GM23248 (cell line): ENCODE data around the gene KNCN. TPM values are rescaled to one million over a fixed set of nuclear protein-coding genes. Genes with fewer than 3 reads are reported as not detected.

Experiments used
- DNase-seq: peaks from one replicate; pipeline ENCODE4 v3.0.0-alpha.2; 2015
- H2AFZ ChIP-seq: fragments of 200-600 bp; sonication (generic); 2 replicates; pipeline ENCODE4 v1.6.1; 2016; ENCODE audit warnings: antibody characterized with exemption
- H3F3A ChIP-seq: fragments of 200-600 bp; sonication (generic); 2 replicates; pipeline ENCODE4 v1.6.1; 2016; ENCODE audit warnings: mild to moderate bottlenecking, antibody characterized with exemption, mixed run types; ENCODE audit not compliant: insufficient read depth
- H3K27ac ChIP-seq: fragments of 200-600 bp; sonication (generic); 2 replicates; pipeline ENCODE4 v1.5.1; 2016; ENCODE audit warnings: mild to moderate bottlenecking
- H3K27me3 ChIP-seq: fragments of 200-600 bp; sonication (generic); replicated peaks from 2 replicates; pipeline ENCODE4 v1.6.1; 2016; ENCODE audit warnings: mild to moderate bottlenecking; ENCODE audit not compliant: insufficient read depth
- H3K36me3 ChIP-seq: fragments of 200-600 bp; sonication (generic); 2 replicates; pipeline ENCODE4 v1.6.1; 2016; ENCODE audit warnings: low read depth, mild to moderate bottlenecking
- H3K4me1 ChIP-seq: fragments of 200-600 bp; sonication (generic); 2 replicates; pipeline ENCODE4 v1.6.1; 2016; ENCODE audit warnings: mild to moderate bottlenecking; ENCODE audit not compliant: insufficient read depth
- H3K4me2 ChIP-seq: fragments of 200-600 bp; sonication (generic); one replicate; pipeline ENCODE4 v1.6.1; 2016; ENCODE audit warnings: mild to moderate bottlenecking; ENCODE audit not compliant: unreplicated experiment
- H3K4me3 ChIP-seq: fragments of 200-600 bp; sonication (generic); 2 replicates; pipeline ENCODE4 v1.5.1; 2016; ENCODE audit warnings: mild to moderate bottlenecking
- H3K79me2 ChIP-seq: fragments of 200-600 bp; sonication (generic); 2 replicates; pipeline ENCODE4 v1.6.1; 2016; ENCODE audit warnings: mild to moderate bottlenecking; ENCODE audit not compliant: insufficient read depth
- H3K9ac ChIP-seq: fragments of 200-600 bp; sonication (generic); 2 replicates; pipeline ENCODE4 v1.6.1; 2016; ENCODE audit warnings: mild to moderate bottlenecking
- H3K9me2 ChIP-seq: fragments of 200-600 bp; sonication (generic); 2 replicates; pipeline ENCODE4 v1.6.1; 2016; ENCODE audit warnings: mixed run types, mild to moderate bottlenecking, moderate library complexity; ENCODE audit not compliant: insufficient read depth
- H3K9me3 ChIP-seq: fragments of 200-600 bp; sonication (generic); one replicate; pipeline ENCODE4 v1.6.1; 2017; ENCODE audit warnings: low read depth
- H4K20me1 ChIP-seq: fragments of 200-600 bp; sonication (generic); 2 replicates; pipeline ENCODE4 v1.6.0; 2016; ENCODE audit not compliant: insufficient read depth
- EZH2 ChIP-seq: fragments of 200-600 bp; sonication (generic); IDR thresholded peaks from 2 replicates; pipeline ENCODE4 v1.6.1; 2018; ENCODE audit warnings: antibody characterized with exemption, mild to moderate bottlenecking; ENCODE audit not compliant: insufficient read depth, poor library complexity, severe bottlenecking
- EZH2phosphoT487 ChIP-seq: fragments of 200-600 bp; sonication (generic); IDR thresholded peaks from 2 replicates; pipeline ENCODE4 v1.6.1; 2018; ENCODE audit warnings: antibody characterized with exemption, moderate library complexity, mild to moderate bottlenecking, low read depth; ENCODE audit not compliant: insufficient read depth
- WGBS, 2 experiments: methylation state at CpG; one replicate each; pipeline ENCODE4 v1.1.6; 2015 to 2017; ENCODE audit warnings: low lambda C conversion rate in 2 of 2, low coverage in 1 of 2; ENCODE audit errors: missing lambda C conversion rate in 2 of 2; 5-methylcytosine and 5-hydroxymethylcytosine counted together
- in situ Hi-C: fragments of 300-500 bp; cut with MboI; formaldehyde crosslinking; loops from 2 replicates; pipeline ENCODE4 v1.15.0; 2020
- polyA plus RNA-seq: library from polyadenylated mRNA; unstranded; fragments of >200 nt; fragmentation: Nextera tagmentation; extraction: Ambion mirVana; gene quantifications from 2 replicates; pipeline ENCODE4 v1.2.1, GENCODE V29; 2016
- total RNA-seq: library from RNA; depleted of rRNA; stranded (reverse); fragments of >200 nt; shearing (Covaris generic); gene quantifications from 2 replicates; pipeline ENCODE4 v1.2.3, GENCODE V29; 2014; rRNA removed

The KNCN gene
- total and polyA plus RNA-seq, 2 experiments from 2014 or later = not detected

DNA sequence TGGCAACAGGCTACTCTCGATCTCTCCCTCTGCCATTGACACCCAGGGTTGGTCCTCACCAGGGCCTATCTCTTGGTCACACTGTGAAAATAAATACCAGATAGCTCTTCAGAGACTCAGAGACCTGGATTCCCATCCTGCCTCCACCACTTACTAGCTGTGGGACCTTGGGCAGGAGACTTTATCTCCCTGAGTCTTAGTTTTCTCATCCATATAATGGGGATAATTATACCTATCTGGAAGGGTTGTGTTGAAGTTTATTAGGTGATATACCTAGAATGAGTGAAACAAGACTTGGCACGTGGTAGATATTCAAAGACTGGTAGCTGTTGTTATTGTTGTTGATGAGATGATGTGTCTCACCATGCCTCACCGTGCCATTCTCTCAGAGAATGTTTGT lies 54.4 kb downstream of the KNCN start:
- Histone ChIP-seq H3K9me3 (no peaks in the 10 kb centered on the region), H3F3A (no peaks in the 10 kb centered on the region), H3K27ac (no peak overlapping the region), H3K4me3 (no peak overlapping the region), H3K4me2 (no peak overlapping the region), H4K20me1 (no peaks in the 10 kb centered on the region), H3K9me2 (no peaks in the 10 kb centered on the region), H3K9ac (no peak overlapping the region), H3K79me2 (no peaks in the 10 kb centered on the region), H3K36me3 (no peaks in the 10 kb centered on the region), H3K27me3 (peaks cover 41% of the 10 kb centered on the region), H3K4me1 (no peaks in the 10 kb centered on the region), H2AFZ (no peak overlapping the region)
- no peak for DNase-seq
- in situ Hi-C loops = no loop called here
- no peak for TF ChIP-seq EZH2phosphoT487
- no peak for TF ChIP-seq EZH2
- WGBS, 2 experiments = 74 to 80% methylated on average over 3 of the region's 3 CpGs

DNA sequence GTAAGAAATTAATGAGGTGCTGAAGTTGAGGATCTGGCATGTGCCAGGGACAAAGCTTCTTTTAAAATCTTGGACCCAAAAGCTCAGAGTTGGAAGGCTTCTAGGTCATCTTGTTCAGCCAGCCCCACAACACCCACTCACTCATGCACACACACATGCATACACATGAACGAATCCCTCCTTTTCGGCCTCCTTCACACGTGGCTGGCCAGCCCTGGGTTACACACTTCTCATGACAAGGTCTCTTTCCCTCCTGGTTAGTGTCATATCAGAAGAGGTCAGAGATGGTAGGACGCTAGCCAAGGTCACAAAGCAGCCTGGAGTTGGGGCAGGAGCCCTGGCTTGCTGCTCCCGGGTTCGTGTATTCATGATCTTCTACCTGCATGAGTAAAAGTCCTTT lies 54.9 kb downstream of the KNCN start:
- Histone ChIP-seq H3K9me3 (no peaks in the 10 kb centered on the region), H4K20me1 (no peaks in the 10 kb centered on the region), H3F3A (no peaks in the 10 kb centered on the region), H3K4me1 (no peaks in the 10 kb centered on the region), H3K27ac (no peak overlapping the region), H3K79me2 (no peaks in the 10 kb centered on the region), H3K4me3 (no peak overlapping the region), H3K9ac (no peak overlapping the region), H3K27me3 (peaks cover 41% of the 10 kb centered on the region), H3K36me3 (no peaks in the 10 kb centered on the region), H3K9me2 (no peaks in the 10 kb centered on the region), H2AFZ (no peak overlapping the region), H3K4me2 (no peak overlapping the region)
- TF ChIP-seq EZH2 (no peak), EZH2phosphoT487 (no peak)
- in situ Hi-C loops = no loop called here
- no peak for DNase-seq
- 57 to 62% methylated on average over 6 of the region's 6 CpGs for WGBS, 2 experiments

- no peaks in the 10 kb centered on the region for H3K9me2 ChIP-seq
- no peak overlapping the region for H3K9ac ChIP-seq
- TF ChIP-seq EZH2phosphoT487 (no peak), EZH2 (no peak)
- H3K79me2 ChIP-seq = no peaks in the 10 kb centered on the region
- no peak overlapping the region for H3K27ac ChIP-seq
- H3K4me2 ChIP-seq = no peak overlapping the region
- H4K20me1 ChIP-seq = no peaks in the 10 kb centered on the region
- no peak overlapping the region for H2AFZ ChIP-seq
- in situ Hi-C loops = no loop called here
- peaks cover 45% of the 10 kb centered on the region for H3K27me3 ChIP-seq
- no peak overlapping the region for H3K4me3 ChIP-seq
- no peaks in the 10 kb centered on the region for H3K9me3 ChIP-seq
- H3K4me1 ChIP-seq = no peaks in the 10 kb centered on the region
- no peak for DNase-seq
- no peaks in the 10 kb centered on the region for H3F3A ChIP-seq
- no peaks in the 10 kb centered on the region for H3K36me3 ChIP-seq
- WGBS, 2 experiments = 87% methylated on average over 2 of the region's 2 CpGs
These were observed 55.7 kb downstream of the KNCN start for GRCh38 chr1:46495778-46496177.

Other genes starting within 250 kb of the KNCN start
- 131 and 133 TPM in 2 replicates for gene LRRC41, start 248.0 kb downstream of the KNCN start, total RNA-seq
- 103 and 108 TPM in 2 replicates for gene LRRC41, start 248.0 kb downstream of the KNCN start, polyA plus RNA-seq
- 334 and 337 TPM in 2 replicates for gene UQCRH, start 247.9 kb downstream of the KNCN start, total RNA-seq
- gene UQCRH, start 247.9 kb downstream of the KNCN start, polyA plus RNA-seq = 237 and 238 TPM in 2 replicates
- gene NSUN4, start 210.8 kb downstream of the KNCN start, total RNA-seq = 11.7 and 12.5 TPM in 2 replicates
- gene NSUN4, start 210.8 kb downstream of the KNCN start, polyA plus RNA-seq = 11.4 and 14.9 TPM in 2 replicates
- gene FAAH, start 157.3 kb downstream of the KNCN start, total RNA-seq = 0.38 and 0.97 TPM in 2 replicates
- gene FAAH, start 157.3 kb downstream of the KNCN start, polyA plus RNA-seq = 0.74 and 0.98 TPM in 2 replicates
- not detected in 2 replicates for gene DMBX1, start 61.8 kb downstream of the KNCN start, total RNA-seq
- gene DMBX1, start 61.8 kb downstream of the KNCN start, polyA plus RNA-seq = not detected in 2 replicates
- gene MKNK1, start 52.6 kb upstream of the KNCN start, total RNA-seq = 8.9 and 15.5 TPM in 2 replicates
- 10.0 and 16.1 TPM in 2 replicates for gene MKNK1, start 52.6 kb upstream of the KNCN start, polyA plus RNA-seq
- gene MOB3C, start 65.2 kb upstream of the KNCN start, total RNA-seq = 5.9 and 7.0 TPM in 2 replicates
- 4.7 and 6.1 TPM in 2 replicates for gene MOB3C, start 65.2 kb upstream of the KNCN start, polyA plus RNA-seq
- gene ATPAF1, start 116.7 kb upstream of the KNCN start, total RNA-seq = 61.3 and 66.3 TPM in 2 replicates
- 43.3 and 46.3 TPM in 2 replicates for gene ATPAF1, start 116.7 kb upstream of the KNCN start, polyA plus RNA-seq
- not detected in 2 replicates for gene TEX38, start 120.2 kb upstream of the KNCN start, total RNA-seq
- gene TEX38, start 120.2 kb upstream of the KNCN start, polyA plus RNA-seq = 0.34 TPM in 1 of 2 replicates, not detected in the other
- 51.6 and 58.0 TPM in 2 replicates for gene EFCAB14, start 167.5 kb upstream of the KNCN start, total RNA-seq
- 40.1 and 42.6 TPM in 2 replicates for gene EFCAB14, start 167.5 kb upstream of the KNCN start, polyA plus RNA-seq
- gene CYP4B1, start 247.4 kb upstream of the KNCN start, total RNA-seq = not detected in 2 replicates
- gene CYP4B1, start 247.4 kb upstream of the KNCN start, polyA plus RNA-seq = not detected in 2 replicates